Activated T-cell treated with anti-CD3 and anti-CD28 coated beads, Interleukin-2, amount 50 U/mL, for 24 hours (primary cell): ENCODE results near the gene ZNF487.
"Not testable (repeated sequence)": the region's sequence is repeated elsewhere in the genome, so short reads cannot be mapped to it uniquely, and the experiment has no call there.

Experiments
- DNase-seq: peaks from one replicate; pipeline ENCODE4 v3.0.0-alpha.2; 2020
- H3K27ac Mint-ChIP-seq: 2 replicates; pipeline ENCODE4 v1.8.0; 2020; ENCODE audit warnings: mild to moderate bottlenecking, mixed read lengths
- H3K27me3 Mint-ChIP-seq: 2 replicates; pipeline ENCODE4 v1.8.0; 2020; ENCODE audit warnings: mixed read lengths
- H3K36me3 Mint-ChIP-seq: 2 replicates; pipeline ENCODE4 v1.8.0; 2020; ENCODE audit warnings: low read depth, mixed read lengths
- H3K4me1 Mint-ChIP-seq: 2 replicates; pipeline ENCODE4 v1.8.0; 2020; ENCODE audit warnings: low read depth, mixed read lengths
- H3K4me3 Mint-ChIP-seq: 2 replicates; pipeline ENCODE4 v1.8.0; 2020; ENCODE audit warnings: mild to moderate bottlenecking, moderate library complexity, mixed read lengths
- H3K9me3 Mint-ChIP-seq: 2 replicates; pipeline ENCODE4 v1.8.0; 2020; ENCODE audit warnings: mixed read lengths

Gene ZNF487

DNA sequence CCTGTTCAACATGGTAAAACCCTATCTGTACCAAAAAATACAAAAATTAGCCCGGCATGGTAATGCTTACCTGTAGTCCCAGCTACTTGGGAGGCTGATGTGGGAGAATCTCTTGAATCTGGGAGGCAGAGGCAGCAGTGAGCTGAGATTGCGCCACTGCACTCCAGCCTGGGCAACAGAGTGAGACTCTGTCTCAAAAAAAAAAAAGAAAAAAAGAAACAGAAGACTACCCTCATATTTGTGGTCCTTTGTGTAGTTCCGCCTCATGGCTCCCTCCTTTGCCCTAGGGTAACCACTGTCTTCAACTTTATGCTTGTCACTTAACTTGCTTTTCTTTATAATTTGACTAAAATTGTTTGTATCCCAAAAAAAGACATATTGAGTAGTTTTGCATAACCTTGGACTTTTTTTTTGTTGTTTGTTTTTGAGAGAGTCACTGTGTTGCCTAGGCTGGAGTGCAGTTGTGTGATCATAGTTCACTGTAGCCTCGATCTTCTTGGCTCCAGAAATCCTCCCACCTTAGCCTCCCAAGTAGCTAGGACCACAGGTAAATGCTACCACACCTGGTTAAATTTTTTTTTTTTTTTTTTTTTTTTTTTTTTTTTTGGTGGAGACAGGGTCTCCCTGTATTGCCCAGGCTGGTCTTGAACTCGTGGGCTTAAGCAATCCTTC is 3.7 kb downstream of the ZNF487 start:
- Mint-ChIP-seq H3K27me3 (no peaks in the 10 kb centered on the region), H3K4me3 (no peak overlapping the region), H3K27ac (no peak overlapping the region), H3K36me3 (peaks cover 9% of the 10 kb centered on the region), H3K9me3 (peaks cover 3% of the 10 kb centered on the region), H3K4me1 (peaks cover 26% of the 10 kb centered on the region)
- DNase-seq, result no peak

- peaks cover 11% of the 10 kb centered on the region for H3K4me1 Mint-ChIP-seq
- DNase-seq, result no peak
- no peak overlapping the region for H3K27ac Mint-ChIP-seq
- H3K9me3 Mint-ChIP-seq, result peaks cover 7% of the 10 kb centered on the region
- no peak overlapping the region for H3K4me3 Mint-ChIP-seq
- H3K36me3 Mint-ChIP-seq, result peaks cover 7% of the 10 kb centered on the region
- H3K27me3 Mint-ChIP-seq, result no peaks in the 10 kb centered on the region
These were observed 7.4 kb downstream of the ZNF487 start for GRCh38 chr10:43444323-43444722.

DNA sequence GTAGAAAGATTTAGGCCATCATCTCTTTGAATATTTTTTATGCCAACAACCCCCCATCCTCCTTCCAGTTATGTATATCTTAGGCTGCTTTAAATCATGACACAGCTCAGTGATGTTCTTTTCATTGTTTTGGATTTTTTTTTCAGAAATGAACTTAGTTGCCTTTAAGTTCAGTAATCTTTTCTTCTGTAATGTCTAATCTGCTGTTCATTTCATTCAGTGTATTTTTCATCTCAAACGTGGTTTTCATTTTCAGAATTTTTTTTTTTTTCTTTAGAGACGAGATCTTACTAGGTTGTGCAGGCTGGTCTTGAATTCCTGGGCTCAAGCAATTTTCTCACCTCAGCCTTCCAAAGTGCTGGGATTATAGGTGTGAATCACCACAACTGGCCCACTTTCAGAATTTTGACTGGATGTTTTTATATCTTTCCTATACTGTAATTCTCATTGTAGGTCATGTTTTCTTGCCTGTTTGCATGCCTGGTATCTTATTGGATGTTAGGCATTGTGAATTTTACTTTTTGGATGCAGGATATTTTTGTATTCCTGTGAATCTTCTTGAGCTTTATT is 8.1 kb downstream of the ZNF487 start:
- Mint-ChIP-seq H3K4me1 (peaks cover 8% of the 10 kb centered on the region), H3K4me3 (no peak overlapping the region), H3K27me3 (no peaks in the 10 kb centered on the region), H3K9me3 (peaks cover 7% of the 10 kb centered on the region), H3K36me3 (peaks cover 7% of the 10 kb centered on the region), H3K27ac (no peak overlapping the region)
- DNase-seq, result no peak

- not testable (repeated sequence) for H3K9me3 Mint-ChIP-seq, H3K27ac Mint-ChIP-seq, H3K27me3 Mint-ChIP-seq, DNase-seq, H3K4me3 Mint-ChIP-seq, H3K4me1 Mint-ChIP-seq, H3K36me3 Mint-ChIP-seq
These were observed 9.5 kb downstream of the ZNF487 start for GRCh38 chr10:43446219-43447017.

DNA sequence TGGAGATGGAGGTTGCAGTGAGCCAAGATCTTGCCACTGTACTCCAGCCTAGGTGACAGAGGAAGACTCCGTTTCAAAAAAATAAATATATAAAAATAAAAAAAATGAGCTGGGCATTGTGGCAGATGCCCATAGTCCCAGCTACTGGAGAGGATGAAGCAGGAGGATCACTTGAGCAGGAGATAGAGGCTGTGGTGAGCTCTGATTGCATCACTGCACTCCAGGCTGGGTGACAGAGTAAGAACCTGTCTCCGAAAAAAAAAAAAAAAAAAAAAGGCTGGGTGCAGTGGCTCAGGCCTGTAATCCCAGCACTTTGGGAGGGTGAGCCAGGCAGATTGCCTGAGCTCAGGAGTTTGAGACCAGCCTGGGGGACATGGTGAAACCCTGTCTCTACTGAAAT is 11.8 kb downstream of the ZNF487 start:
- Mint-ChIP-seq H3K36me3 (peaks cover 8% of the 10 kb centered on the region), H3K4me3 (no peak overlapping the region), H3K27ac (no peak overlapping the region), H3K4me1 (peaks cover 28% of the 10 kb centered on the region), H3K27me3 (no peaks in the 10 kb centered on the region), H3K9me3 (peaks cover 7% of the 10 kb centered on the region)
- no peak for DNase-seq

DNA sequence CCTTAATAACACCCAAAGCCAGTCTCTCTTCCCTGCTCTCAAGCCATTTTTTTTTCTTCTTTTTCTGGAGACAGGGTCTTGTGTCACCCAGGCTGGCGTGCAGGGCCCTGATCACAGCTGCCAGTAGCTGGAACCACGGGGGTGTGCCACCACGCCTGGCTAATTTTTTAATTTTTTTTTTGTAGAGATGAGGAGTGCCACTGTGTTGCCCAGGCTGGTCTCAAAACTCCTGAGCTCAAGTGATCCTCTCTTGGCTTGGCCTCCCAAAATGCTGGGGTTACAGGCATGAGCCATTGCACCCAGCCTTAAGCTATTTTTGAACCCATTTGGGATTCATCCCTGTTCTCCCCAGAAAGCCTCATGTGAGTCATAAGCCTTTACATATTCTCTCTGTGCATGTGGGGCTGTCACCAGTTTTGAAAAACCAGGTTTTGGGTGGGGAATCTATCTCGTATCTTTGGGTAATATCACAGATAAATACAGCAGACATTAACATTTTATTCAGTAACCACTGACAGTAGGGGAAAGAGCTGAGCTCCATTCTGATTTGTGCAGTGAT is 15.5 kb downstream of the ZNF487 start:
- Mint-ChIP-seq H3K4me1 (peaks cover 48% of the 10 kb centered on the region), H3K27me3 (no peaks in the 10 kb centered on the region), H3K27ac (peak overlapping the region; percentile 92), H3K4me3 (peak overlapping the region; percentile 58), H3K36me3 (peaks cover 15% of the 10 kb centered on the region), H3K9me3 (peaks cover 3% of the 10 kb centered on the region)
- no peak for DNase-seq

- DNase-seq, result no peak
- Mint-ChIP-seq H3K4me3 (peak overlapping the region; percentile 58), H3K27ac (peak overlapping the region; percentile 92), H3K9me3 (no peaks in the 10 kb centered on the region), H3K4me1 (peaks cover 53% of the 10 kb centered on the region), H3K36me3 (peaks cover 12% of the 10 kb centered on the region), H3K27me3 (no peaks in the 10 kb centered on the region)
These were observed 16.4 kb downstream of the ZNF487 start for GRCh38 chr10:43453266-43453831.

DNA sequence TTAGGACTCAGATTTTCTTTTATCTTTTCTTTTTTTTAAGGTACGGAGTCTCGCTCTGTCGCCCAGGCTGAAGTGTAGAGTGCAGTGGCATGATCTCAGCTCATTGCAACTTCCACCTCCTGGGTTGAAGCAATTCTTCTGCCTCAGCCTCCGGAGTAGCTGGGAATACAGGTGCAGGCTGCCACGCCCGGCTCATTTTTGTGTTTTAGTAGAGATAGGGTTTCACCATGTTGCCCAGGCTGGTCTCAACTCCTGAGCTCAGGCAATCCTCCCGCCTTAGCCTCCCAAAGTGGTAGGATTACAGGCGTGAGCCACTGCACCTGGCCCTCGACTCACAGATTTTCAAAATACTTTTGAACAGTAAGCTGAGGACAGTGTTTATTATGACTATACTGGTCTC is 17.1 kb downstream of the ZNF487 start:
- Mint-ChIP-seq H3K4me3 (peak overlapping the region; percentile 87), H3K36me3 (peaks cover 12% of the 10 kb centered on the region), H3K27ac (peak overlapping the region; percentile 96), H3K4me1 (peaks cover 56% of the 10 kb centered on the region)
- not testable (repeated sequence) for H3K27me3 Mint-ChIP-seq, DNase-seq, H3K9me3 Mint-ChIP-seq

- DNase-seq, result not testable (repeated sequence)
These were observed 19.6 kb downstream of the ZNF487 start for GRCh38 chr10:43456561-43456960.

DNA sequence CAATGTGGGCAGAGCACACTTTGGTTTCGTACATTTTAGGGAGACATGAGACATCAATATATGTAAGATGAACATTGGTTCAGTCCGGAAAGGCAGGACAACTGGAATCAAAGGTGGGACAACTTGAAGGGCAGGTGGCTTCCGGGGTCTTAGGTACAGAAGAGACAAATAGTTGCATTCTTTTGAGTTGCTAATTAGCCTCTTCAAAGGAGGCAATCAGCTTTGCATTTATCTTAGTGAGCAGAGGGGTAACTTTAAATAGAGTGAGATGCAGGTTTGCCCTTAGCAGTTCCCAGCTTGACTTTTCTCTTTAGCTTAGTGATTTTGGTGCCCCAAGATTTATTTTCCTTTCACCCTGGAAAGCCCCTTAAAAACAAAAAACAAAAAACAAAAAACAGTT is 21.3 kb downstream of the ZNF487 start:
- H3K4me3 Mint-ChIP-seq, result no peak overlapping the region
- H3K4me1 Mint-ChIP-seq, result peaks cover 43% of the 10 kb centered on the region
- no peaks in the 10 kb centered on the region for H3K27me3 Mint-ChIP-seq
- no peaks in the 10 kb centered on the region for H3K9me3 Mint-ChIP-seq
- peaks cover 12% of the 10 kb centered on the region for H3K36me3 Mint-ChIP-seq
- no peak for DNase-seq
- peak overlapping the region; percentile 48 for H3K27ac Mint-ChIP-seq

More at GRCh38 chr10:43456561-43456960, 19.6 kb downstream of the ZNF487 start:
- Mint-ChIP-seq H3K36me3 (peaks cover 12% of the 10 kb centered on the region), H3K27ac (peak overlapping the region; percentile 96), H3K4me3 (peak overlapping the region; percentile 87), H3K4me1 (peaks cover 55% of the 10 kb centered on the region)
- not testable (repeated sequence) for H3K27me3 Mint-ChIP-seq, H3K9me3 Mint-ChIP-seq

GRCh38 chr10:43461950-43462349 is 25.0 kb downstream of the ZNF487 start:
- DNase-seq, result no peak
- Mint-ChIP-seq H3K36me3 (no peaks in the 10 kb centered on the region), H3K27ac (no peak overlapping the region), H3K4me3 (no peak overlapping the region), H3K27me3 (no peaks in the 10 kb centered on the region), H3K4me1 (peaks cover 13% of the 10 kb centered on the region), H3K9me3 (no peaks in the 10 kb centered on the region)

DNA sequence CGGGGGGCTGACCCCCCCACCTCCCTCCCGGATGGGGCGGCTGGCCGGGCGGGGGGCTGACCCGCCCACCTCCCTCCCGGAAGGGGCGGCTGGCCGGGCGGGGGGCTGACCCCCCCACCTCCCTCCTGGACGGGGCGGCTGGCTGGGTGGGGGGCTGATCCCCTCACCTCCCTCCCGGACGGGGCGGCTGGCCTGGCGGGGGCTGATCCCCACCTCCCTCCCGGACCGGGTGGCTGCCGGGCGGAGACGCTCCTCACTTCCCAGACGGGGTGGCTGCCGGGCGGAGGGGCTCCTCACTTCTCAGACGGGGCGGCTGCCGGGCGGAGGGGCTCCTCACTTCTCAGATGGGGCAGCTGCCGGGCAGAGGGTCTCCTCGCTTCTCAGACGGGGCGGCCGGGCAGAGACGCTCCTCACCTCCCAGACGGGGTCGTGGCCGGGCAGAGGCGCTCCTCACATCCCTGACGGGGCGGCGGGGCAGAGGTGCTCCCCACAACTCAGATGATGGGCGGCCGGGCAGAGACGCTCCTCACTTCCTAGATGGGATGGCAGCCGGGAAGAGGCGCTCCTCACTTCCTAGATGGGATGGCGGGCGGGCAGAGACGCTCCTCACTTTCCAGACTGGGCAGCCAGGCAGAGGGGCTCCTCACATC is 28.3 kb downstream of the ZNF487 start:
- H3K4me1 Mint-ChIP-seq, H3K9me3 Mint-ChIP-seq, H3K27me3 Mint-ChIP-seq, H3K27ac Mint-ChIP-seq, H3K36me3 Mint-ChIP-seq, DNase-seq, H3K4me3 Mint-ChIP-seq: not testable (repeated sequence)

DNA sequence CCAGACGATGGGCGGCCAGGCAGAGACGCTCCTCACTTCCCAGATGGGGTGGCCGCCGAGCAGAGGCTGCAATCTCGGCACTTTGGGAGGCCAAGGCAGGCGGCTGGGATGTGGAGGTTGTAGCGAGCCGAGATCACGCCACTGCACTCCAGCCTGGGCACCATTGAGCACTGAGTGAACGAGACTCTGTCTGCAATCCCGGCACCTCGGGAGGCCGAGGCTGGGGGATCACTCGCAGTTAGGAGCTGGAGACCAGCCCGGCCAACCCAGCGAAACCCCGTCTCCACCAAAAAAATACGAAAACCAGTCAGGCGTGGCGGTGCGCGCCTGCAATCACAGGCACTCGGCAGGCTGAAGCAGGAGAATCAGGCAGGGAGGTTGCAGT is 28.8 kb downstream of the ZNF487 start:
- H3K36me3 Mint-ChIP-seq, H3K4me3 Mint-ChIP-seq, H3K27me3 Mint-ChIP-seq, H3K27ac Mint-ChIP-seq, H3K9me3 Mint-ChIP-seq, DNase-seq, H3K4me1 Mint-ChIP-seq: not testable (repeated sequence)

- Mint-ChIP-seq H3K4me1 (no peaks in the 10 kb centered on the region), H3K27me3 (no peaks in the 10 kb centered on the region), H3K4me3 (no peak overlapping the region), H3K36me3 (no peaks in the 10 kb centered on the region), H3K9me3 (no peaks in the 10 kb centered on the region), H3K27ac (no peak overlapping the region)
- DNase-seq, result no peak
These were observed 34.2 kb downstream of the ZNF487 start for GRCh38 chr10:43471146-43471545.
